OCI-LY3 (cell line): Measurements from ENCODE around the gene PGF.

Experiments
- H2AFZ ChIP-seq: fragments of 200-600, 300-600 bp; shearing (Covaris generic); 2 replicates; pipeline ENCODE4 v1.6.0; 2014; ENCODE audit warnings: antibody characterized with exemption, low read depth, low read length
- H3K27ac ChIP-seq: fragments of 200-600, 300-600 bp; sonication (generic); 2 replicates; pipeline ENCODE4 v1.5.1; 2014; ENCODE audit warnings: mild to moderate bottlenecking, low read length, moderate library complexity, mixed read lengths
- H3K27me3 ChIP-seq: fragments of 200-600, 300-600 bp; sonication (generic); 2 replicates; pipeline ENCODE4 v1.6.1; 2014; ENCODE audit warnings: low read depth, low read length, mixed read lengths
- H3K36me3 ChIP-seq: fragments of 200-600, 300-600 bp; sonication (generic); replicated peaks from 2 replicates; pipeline ENCODE3; 2014; ENCODE audit warnings: low read depth, low read length, mixed read lengths
- H3K4me1 ChIP-seq: fragments of 300-600, 200-600 bp; sonication (generic); 2 replicates; pipeline ENCODE4 v1.6.1; 2014; ENCODE audit warnings: low read length, mixed read lengths
- H3K4me2 ChIP-seq: fragments of 200-600, 300-600 bp; sonication (generic); 2 replicates; pipeline ENCODE4 v1.6.1; 2014; ENCODE audit warnings: low read length, mixed read lengths
- H3K4me3 ChIP-seq: fragments of 300-600, 200-600 bp; sonication (generic); 2 replicates; pipeline ENCODE4 v1.5.1; 2014; ENCODE audit warnings: antibody characterized with exemption, mild to moderate bottlenecking, low read length, moderate library complexity
- H3K79me2 ChIP-seq: fragments of 300-600, 200-600 bp; shearing (Covaris generic); 2 replicates; pipeline ENCODE4 v1.6.1; 2014; ENCODE audit warnings: mild to moderate bottlenecking, low read length, mixed read lengths
- H3K9ac ChIP-seq: fragments of 300-600, 200-600 bp; shearing (Covaris generic); 2 replicates; pipeline ENCODE4 v1.6.0; 2014; ENCODE audit warnings: mild to moderate bottlenecking, low read length, moderate library complexity
- H3K9me3 ChIP-seq: fragments of 200-600, 300-600 bp; shearing (Covaris generic); 2 replicates; pipeline ENCODE4 v1.6.1; 2014; ENCODE audit warnings: low read length, mixed read lengths; ENCODE audit not compliant: insufficient read depth
- H4K20me1 ChIP-seq: fragments of 200-600, 300-600 bp; sonication (generic); 2 replicates; pipeline ENCODE4 v1.6.1; 2016; ENCODE audit warnings: low read length, mixed read lengths; ENCODE audit not compliant: insufficient read depth
- EZH2phosphoT487 ChIP-seq: fragments of 200-600 bp; shearing (Covaris generic); IDR thresholded peaks from 2 replicates; pipeline ENCODE4 v1.6.1; 2018; ENCODE audit warnings: antibody characterized with exemption, mixed run types, low read depth
- TF ChIP-seq, protein P1 (sequence below): fragments of 200-600, 300-600 bp; sonication (generic); IDR thresholded peaks from 2 replicates; pipeline ENCODE4 v1.5.1; 2014; ENCODE audit warnings: antibody characterized with exemption, low read length, low read depth

Gene PGF

DNA sequence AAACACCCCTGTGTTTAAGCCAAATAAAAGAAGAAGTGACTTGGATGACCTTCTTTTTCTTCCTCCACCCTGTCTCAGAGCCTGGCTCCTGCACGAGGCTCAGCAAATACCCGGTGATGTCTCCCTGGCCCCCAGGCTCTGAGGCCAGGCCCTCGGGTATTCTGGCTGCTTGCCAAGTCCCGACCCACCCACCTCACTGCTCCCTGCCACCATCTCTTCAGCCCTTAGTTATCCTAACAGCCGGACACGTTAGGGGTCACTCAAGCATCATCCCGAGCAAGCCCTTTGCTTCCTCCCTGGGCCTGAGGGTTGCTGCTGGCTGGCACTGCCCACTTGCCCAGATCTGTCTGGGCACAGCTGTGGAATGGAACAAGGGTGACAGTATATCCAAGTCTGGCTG, 39.6 kb downstream of the PGF start:
- Histone ChIP-seq H3K27me3 (no peaks in the 10 kb centered on the region), H3K9ac (no peak overlapping the region), H3K36me3 (no peaks in the 10 kb centered on the region), H3K27ac (no peak overlapping the region), H3K9me3 (no peaks in the 10 kb centered on the region), H3K4me1 (no peaks in the 10 kb centered on the region), H3K79me2 (no peaks in the 10 kb centered on the region), H4K20me1 (no peaks in the 10 kb centered on the region), H3K4me3 (no peak overlapping the region), H2AFZ (no peak overlapping the region), H3K4me2 (no peak overlapping the region)
- TF ChIP-seq, protein P1, sequence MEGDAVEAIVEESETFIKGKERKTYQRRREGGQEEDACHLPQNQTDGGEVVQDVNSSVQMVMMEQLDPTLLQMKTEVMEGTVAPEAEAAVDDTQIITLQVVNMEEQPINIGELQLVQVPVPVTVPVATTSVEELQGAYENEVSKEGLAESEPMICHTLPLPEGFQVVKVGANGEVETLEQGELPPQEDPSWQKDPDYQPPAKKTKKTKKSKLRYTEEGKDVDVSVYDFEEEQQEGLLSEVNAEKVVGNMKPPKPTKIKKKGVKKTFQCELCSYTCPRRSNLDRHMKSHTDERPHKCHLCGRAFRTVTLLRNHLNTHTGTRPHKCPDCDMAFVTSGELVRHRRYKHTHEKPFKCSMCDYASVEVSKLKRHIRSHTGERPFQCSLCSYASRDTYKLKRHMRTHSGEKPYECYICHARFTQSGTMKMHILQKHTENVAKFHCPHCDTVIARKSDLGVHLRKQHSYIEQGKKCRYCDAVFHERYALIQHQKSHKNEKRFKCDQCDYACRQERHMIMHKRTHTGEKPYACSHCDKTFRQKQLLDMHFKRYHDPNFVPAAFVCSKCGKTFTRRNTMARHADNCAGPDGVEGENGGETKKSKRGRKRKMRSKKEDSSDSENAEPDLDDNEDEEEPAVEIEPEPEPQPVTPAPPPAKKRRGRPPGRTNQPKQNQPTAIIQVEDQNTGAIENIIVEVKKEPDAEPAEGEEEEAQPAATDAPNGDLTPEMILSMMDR, result no peak
- no peak for TF ChIP-seq EZH2phosphoT487

DNA sequence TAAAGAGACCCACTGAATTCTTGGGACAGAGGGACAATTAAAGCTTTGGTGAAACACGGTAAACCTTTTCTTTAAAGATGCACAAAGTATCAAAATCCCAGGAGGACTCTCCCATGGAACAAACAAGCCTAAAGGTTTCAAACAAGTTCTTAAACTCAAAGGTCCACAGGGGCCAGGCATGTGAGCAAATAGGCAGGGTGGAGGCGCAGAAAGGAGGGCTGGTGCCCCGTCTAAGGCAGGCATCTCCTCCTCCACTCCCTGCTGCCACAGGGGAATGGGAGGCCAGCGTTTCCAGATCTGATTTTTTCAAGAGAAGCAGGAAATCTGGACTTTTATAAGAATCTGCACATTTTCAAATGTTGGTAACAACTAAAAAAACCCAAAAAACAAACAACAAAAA, 40.0 kb downstream of the PGF start:
- Histone ChIP-seq H3K27me3 (no peaks in the 10 kb centered on the region), H3K27ac (no peak overlapping the region), H3K4me3 (no peak overlapping the region), H2AFZ (no peak overlapping the region), H3K4me1 (no peaks in the 10 kb centered on the region), H4K20me1 (no peaks in the 10 kb centered on the region), H3K9ac (no peak overlapping the region), H3K36me3 (no peaks in the 10 kb centered on the region), H3K79me2 (no peaks in the 10 kb centered on the region), H3K4me2 (no peak overlapping the region), H3K9me3 (no peaks in the 10 kb centered on the region)
- TF ChIP-seq, protein P1, result no peak
- no peak for TF ChIP-seq EZH2phosphoT487

DNA sequence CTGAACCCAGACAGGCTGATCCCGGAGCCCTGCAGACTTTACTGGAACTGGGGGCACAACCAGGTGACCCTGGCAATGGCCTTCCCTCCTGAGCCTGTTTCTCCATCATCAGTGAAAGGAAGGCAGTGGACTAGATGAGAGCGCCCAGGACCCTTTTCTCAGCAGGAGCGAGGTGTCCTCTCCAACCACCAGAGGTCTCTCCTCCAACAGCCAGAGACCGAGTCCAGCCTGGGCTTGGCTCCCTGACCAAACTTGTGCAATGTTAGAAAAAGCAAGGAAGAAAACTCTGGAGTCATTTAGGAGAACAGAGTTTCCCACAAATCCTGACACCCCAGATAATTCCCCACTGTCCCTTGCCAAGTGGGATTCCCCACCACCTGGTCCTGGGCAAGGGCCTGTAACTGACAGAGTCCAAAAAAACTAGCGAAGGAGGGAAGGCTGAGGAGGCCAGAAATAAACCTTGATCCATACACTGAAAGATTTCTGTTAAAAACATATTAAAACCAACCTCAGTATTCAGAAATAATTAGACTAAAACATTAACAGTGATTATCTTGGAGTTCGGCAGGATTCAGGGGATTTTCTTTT, 41.3 kb downstream of the PGF start:
- Histone ChIP-seq H3K4me2 (no peak overlapping the region), H3K9ac (no peak overlapping the region), H2AFZ (no peak overlapping the region), H4K20me1 (no peaks in the 10 kb centered on the region), H3K9me3 (no peaks in the 10 kb centered on the region), H3K27me3 (no peaks in the 10 kb centered on the region), H3K4me1 (no peaks in the 10 kb centered on the region), H3K27ac (no peak overlapping the region), H3K79me2 (no peaks in the 10 kb centered on the region), H3K4me3 (no peak overlapping the region), H3K36me3 (no peaks in the 10 kb centered on the region)
- no peak for TF ChIP-seq EZH2phosphoT487
- TF ChIP-seq, protein P1, result peak; percentile 83

DNA sequence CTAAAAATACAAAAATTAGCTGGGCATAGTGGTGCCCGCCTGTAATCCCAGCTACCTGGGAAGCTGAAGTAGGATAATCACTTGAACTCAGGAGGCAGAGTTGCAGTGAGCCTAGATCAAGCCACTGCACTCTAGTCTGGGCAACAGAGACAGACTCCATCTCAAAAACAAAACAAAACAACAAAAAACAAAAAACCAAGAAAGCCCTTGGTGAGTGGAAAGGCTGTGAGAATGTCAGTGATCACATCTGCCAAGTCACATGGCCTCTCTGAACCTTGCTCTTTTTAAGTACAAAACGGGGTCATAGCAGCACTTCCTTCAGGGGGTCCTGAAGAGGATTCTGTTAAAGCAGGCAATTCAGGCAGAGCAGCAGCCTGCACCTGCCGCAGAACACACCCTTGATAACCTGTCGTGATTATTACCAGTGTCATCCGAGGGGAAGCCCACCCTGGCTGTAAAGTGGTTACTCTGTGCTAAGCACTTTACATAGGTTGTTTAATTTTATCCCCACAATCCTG, 41.9 kb downstream of the PGF start:
- Histone ChIP-seq H3K9me3 (no peaks in the 10 kb centered on the region), H3K27me3 (no peaks in the 10 kb centered on the region)

More for the DNA sequence above, 41.9 kb downstream of the PGF start:
- Histone ChIP-seq H3K9ac (no peak overlapping the region), H3K36me3 (no peaks in the 10 kb centered on the region), H3K4me3 (no peak overlapping the region), H3K79me2 (no peaks in the 10 kb centered on the region), H3K4me1 (no peaks in the 10 kb centered on the region), H2AFZ (no peak overlapping the region), H4K20me1 (no peaks in the 10 kb centered on the region), H3K27ac (no peak overlapping the region), H3K4me2 (no peak overlapping the region)
- TF ChIP-seq EZH2phosphoT487, result no peak
- TF ChIP-seq, protein P1, result no peak
